Thoracic aorta (tissue), 2 donors: Measurements from ENCODE around the gene TARS3. TPM values are rescaled to one million over a fixed set of nuclear protein-coding genes. Genes with fewer than 3 reads are reported as not detected.

ENCODE experiments used
- ATAC-seq: fragments of 150-250 bp; one replicate; pipeline ENCODE4 v1.8.0; 2017; ENCODE audit warnings: low read depth; ENCODE audit not compliant: insufficient number of reproducible peaks, low FRiP score
- DNase-seq: peaks from one replicate; pipeline ENCODE4 v3.0.0-alpha.2; 2020; ENCODE audit warnings: low spot score
- H3K27ac ChIP-seq, 2 donors: fragments of 200-600 bp; sonication (generic); 1 replicate in 1 of 2; 2 replicates in 1 of 2; pipeline ENCODE4 v1.5.1; 2016; ENCODE audit warnings: mild to moderate bottlenecking in 2 of 2, moderate library complexity in 2 of 2
- H3K27me3 ChIP-seq: fragments of 200-600 bp; sonication (generic); replicated peaks from 2 replicates; pipeline ENCODE4 v1.6.0; 2016; ENCODE audit warnings: mild to moderate bottlenecking; ENCODE audit not compliant: insufficient read depth
- H3K36me3 ChIP-seq: fragments of 200-600 bp; sonication (generic); one replicate; pipeline ENCODE4 v1.5.1; 2016
- H3K4me1 ChIP-seq, 2 donors: fragments of 200-600 bp; sonication (generic); 1 replicate in 1 of 2; 2 replicates in 1 of 2; pipeline versions ENCODE4 v1.5.1 to v1.6.0; 2016; ENCODE audit warnings: low read depth in 2 of 2, mild to moderate bottlenecking in 1 of 2; ENCODE audit not compliant: control insufficient read depth in 1 of 2
- H3K4me3 ChIP-seq: fragments of 200-600 bp; sonication (generic); 2 replicates; pipeline ENCODE4 v1.5.1; 2016; ENCODE audit warnings: mild to moderate bottlenecking
- H3K9me3 ChIP-seq: fragments of 200-600 bp; sonication (generic); 2 replicates; pipeline ENCODE4 v1.5.1; 2016
- total RNA-seq, 2 donors: library from RNA; depleted of rRNA; stranded (reverse); fragments of >200 nt; gene quantifications; one replicate each; pipeline versions ENCODE4 v1.1.0 to v1.2.3, GENCODE V29; 2016
- TF ChIP-seq, protein P1 (sequence below): fragments of 200-600 bp; sonication (generic); IDR thresholded peaks from one replicate; pipeline ENCODE4 v1.5.1; 2019; ENCODE audit warnings: antibody characterized with exemption

TARS3 gene
- total RNA-seq, 2 donors from 2014 or later = 20.5 to 21.3 TPM

DNA sequence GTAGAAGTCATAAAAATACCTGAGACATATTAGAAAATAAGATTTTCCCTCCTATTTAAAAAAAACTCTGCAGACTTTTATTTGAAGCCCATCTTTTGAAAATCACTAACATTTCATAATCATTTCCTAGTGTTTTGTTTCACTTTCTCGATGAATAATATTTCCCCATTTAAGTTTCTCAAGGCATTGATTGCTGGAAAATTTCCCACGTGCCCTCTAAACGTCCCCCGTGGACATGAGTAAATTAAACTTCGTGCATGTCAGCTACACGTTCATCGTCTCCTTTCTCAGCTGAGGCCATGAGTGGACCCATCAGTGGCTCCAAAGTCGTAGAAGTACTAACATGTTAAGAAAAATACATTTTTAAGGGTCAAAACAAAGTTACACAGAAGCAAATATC, 70.1 kb downstream of the TARS3 start:
- DNase-seq (no peak), ATAC-seq (no peak)
- peaks cover 10 to 31% of the 10 kb centered on the region in 2 donors for H3K4me1 ChIP-seq
- TF ChIP-seq, protein P1, sequence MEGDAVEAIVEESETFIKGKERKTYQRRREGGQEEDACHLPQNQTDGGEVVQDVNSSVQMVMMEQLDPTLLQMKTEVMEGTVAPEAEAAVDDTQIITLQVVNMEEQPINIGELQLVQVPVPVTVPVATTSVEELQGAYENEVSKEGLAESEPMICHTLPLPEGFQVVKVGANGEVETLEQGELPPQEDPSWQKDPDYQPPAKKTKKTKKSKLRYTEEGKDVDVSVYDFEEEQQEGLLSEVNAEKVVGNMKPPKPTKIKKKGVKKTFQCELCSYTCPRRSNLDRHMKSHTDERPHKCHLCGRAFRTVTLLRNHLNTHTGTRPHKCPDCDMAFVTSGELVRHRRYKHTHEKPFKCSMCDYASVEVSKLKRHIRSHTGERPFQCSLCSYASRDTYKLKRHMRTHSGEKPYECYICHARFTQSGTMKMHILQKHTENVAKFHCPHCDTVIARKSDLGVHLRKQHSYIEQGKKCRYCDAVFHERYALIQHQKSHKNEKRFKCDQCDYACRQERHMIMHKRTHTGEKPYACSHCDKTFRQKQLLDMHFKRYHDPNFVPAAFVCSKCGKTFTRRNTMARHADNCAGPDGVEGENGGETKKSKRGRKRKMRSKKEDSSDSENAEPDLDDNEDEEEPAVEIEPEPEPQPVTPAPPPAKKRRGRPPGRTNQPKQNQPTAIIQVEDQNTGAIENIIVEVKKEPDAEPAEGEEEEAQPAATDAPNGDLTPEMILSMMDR = no peak
- H3K27me3 ChIP-seq = no peaks in the 10 kb centered on the region
- no peaks in the 10 kb centered on the region for H3K9me3 ChIP-seq
- H3K27ac ChIP-seq = no peak overlapping the region
- H3K4me3 ChIP-seq = no peak overlapping the region
- peaks cover 10% of the 10 kb centered on the region for H3K36me3 ChIP-seq

DNA sequence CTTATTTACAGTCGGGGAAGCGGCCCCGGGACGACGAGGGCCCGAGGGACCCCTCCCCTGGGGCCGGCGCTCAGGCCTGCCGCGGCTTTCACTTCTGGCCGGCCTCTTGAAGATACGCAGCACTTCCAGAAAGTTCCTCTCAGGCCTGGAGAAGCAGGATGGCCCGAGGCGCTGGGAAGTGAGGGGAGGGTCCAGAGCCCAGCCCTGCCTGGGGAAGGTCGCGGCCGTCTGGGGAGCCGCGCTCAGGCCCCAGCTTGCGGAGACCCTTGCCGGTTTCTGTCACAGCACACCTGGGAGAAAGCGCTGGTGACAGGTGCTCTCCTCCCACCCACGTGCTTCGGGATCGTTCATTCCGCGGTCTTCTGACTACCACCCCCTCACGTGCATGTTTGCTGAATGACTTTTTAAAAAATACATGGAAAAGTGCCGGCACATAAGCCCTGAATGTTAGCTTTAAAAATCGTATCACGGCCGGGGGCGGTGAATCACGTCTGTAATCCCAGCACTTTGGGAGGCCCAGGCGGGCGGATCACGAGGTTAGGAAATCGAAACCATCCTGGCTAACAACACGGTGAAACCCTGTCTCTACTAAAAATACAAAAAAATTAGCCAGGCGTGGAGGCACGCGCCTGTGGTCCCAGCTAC, 71.4 kb downstream of the TARS3 start:
- peak overlapping the region; percentile 91 for H3K4me3 ChIP-seq
- H3K36me3 ChIP-seq = peaks cover 16% of the 10 kb centered on the region
- TF ChIP-seq, protein P1 = no peak
- H3K27me3 ChIP-seq = no peaks in the 10 kb centered on the region
- DNase-seq (no peak), ATAC-seq (no peak)
- peak overlapping the region; percentile 92 to 97 for H3K27ac ChIP-seq
- peaks cover 14 to 37% of the 10 kb centered on the region in 2 donors for H3K4me1 ChIP-seq
- H3K9me3 ChIP-seq = no peaks in the 10 kb centered on the region

DNA sequence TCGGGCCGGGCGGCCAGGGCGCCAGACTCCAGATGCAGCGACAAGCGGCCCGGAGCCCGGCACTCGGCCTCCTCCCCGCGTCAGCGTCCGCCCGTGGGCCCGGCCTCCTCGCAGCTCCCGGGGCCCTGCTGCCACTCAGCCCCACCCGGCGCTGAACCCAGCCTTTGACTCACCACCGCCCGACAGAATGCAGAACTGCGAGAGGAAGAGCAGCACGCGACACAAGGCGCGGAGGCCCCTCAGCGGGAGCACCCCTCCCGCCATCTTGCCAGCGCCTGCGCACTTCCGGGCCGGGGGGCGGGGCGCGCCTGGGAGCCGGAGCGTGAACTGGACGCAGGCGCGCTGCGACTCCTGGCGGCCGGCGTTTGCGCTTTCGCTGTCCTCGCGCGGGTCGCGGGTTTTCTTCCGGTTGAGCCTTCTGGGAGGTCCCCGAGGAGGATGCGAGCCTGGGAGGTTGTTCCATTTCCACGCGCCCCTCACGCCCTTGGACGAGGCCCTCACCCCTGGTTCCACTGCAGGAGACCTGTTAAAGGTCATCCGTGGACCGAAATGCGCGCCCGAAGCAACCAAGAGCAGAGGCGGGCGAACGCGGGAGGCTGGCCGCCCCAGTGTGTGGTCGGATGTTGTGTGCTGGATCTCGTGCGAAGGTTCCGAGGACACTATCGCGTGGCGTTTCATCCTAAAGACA, 72.0 kb downstream of the TARS3 start, which contains the start of gene TM2D3:
TM2D3 (minus strand) TSS at position 284 of the 688 bp plus-strand sequence; CDS start at position 264, 20 bp downstream.
- TF ChIP-seq, protein P1 = peak; percentile 84
- Histone ChIP-seq H3K27ac (peak within 1 kb of the TSS; percentile 92 to 97), H3K4me3 (peak within 1 kb of the TSS; percentile 91), H3K36me3 (peaks cover 16% of the 10 kb centered on the region), H3K27me3 (no peaks in the 10 kb centered on the region), H3K9me3 (no peaks in the 10 kb centered on the region), H3K4me1 (peaks cover 14 to 37% of the 10 kb centered on the region in 2 donors)
- ATAC-seq (peak; percentile 90), DNase-seq (peak; percentile 74)

DNA sequence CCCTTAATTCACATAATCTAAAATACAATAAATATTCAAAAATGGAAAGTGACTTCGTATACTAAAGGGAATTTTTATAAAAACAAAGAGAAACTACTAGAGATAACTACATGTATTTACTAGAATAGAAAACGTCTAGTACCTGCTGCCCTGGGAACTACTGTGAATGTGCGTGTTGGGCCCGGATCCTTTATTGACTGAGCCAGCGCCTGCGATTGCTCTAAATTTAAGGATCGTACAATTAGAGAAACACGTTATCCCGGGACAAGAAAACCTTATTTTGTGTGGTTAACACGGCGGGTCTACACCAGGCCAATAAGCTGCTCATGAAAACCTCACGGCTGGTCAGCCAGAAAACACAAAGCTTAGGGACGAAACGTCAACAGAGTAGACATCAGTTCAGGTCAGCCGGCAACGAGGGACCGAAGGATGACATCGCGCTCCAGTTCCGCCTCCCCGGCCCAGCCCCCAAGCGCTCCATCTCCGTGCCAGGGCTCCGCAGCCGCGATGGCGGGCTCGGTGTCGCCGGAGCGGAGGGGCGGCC, 72.6 kb downstream of the TARS3 start:
- DNase-seq (no peak), ATAC-seq (peak; percentile 48)
- TF ChIP-seq, protein P1 = no peak
- Histone ChIP-seq H3K4me3 (peak overlapping the region; percentile 91), H3K9me3 (no peaks in the 10 kb centered on the region), H3K27ac (peak overlapping the region; percentile 92 to 97), H3K36me3 (peaks cover 14% of the 10 kb centered on the region), H3K27me3 (no peaks in the 10 kb centered on the region), H3K4me1 (peaks cover 14 to 37% of the 10 kb centered on the region in 2 donors)

DNA sequence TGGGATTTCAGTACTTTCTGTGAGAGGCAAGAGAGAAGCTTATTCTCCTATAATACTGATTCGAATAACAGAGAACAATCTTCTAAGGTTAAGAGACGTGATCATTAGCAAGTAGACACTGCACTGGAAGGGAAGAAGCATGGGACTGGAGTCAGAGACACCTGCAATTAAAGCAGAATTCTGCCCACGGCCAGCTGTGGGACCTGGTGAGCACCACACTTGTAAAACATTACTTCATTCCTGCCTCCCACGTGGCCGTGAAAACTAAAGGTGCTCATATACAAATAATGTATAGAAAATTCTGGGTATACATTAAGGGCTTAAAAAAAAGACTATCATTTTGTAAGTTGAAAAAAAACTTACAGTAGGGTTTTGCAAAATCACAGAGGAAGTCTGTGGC, 74.1 kb downstream of the TARS3 start:
- H3K4me1 ChIP-seq = peaks cover 14 to 37% of the 10 kb centered on the region in 2 donors
- H3K36me3 ChIP-seq = peaks cover 19% of the 10 kb centered on the region
- DNase-seq (no peak), ATAC-seq (no peak)
- TF ChIP-seq, protein P1 = no peak
- H3K27me3 ChIP-seq = no peaks in the 10 kb centered on the region
- no peak overlapping the region for H3K4me3 ChIP-seq
- H3K9me3 ChIP-seq = no peaks in the 10 kb centered on the region
- no peak overlapping the region for H3K27ac ChIP-seq
